NCI-H1417 (cell line): ENCODE results near the gene SMCO3.
"Not testable (repeated sequence)": the region's sequence is repeated elsewhere in the genome, so short reads cannot be mapped to it uniquely, and the experiment has no call there.

Experiments used
- DNase-seq, 3 experiments: peaks; one replicate each; lab custom pipeline; 2025; lab: John Stamatoyannopoulos, UW

The SMCO3 gene

GRCh38 chr12:14774906-14775635 is 38.9 kb downstream of the SMCO3 start:
- DNase-seq, result no peak

- no peak for DNase-seq
These were observed 39.7 kb downstream of the SMCO3 start for GRCh38 chr12:14774074-14774905.

- no peak for DNase-seq
These were observed 40.3 kb downstream of the SMCO3 start for GRCh38 chr12:14773685-14774073.

DNA sequence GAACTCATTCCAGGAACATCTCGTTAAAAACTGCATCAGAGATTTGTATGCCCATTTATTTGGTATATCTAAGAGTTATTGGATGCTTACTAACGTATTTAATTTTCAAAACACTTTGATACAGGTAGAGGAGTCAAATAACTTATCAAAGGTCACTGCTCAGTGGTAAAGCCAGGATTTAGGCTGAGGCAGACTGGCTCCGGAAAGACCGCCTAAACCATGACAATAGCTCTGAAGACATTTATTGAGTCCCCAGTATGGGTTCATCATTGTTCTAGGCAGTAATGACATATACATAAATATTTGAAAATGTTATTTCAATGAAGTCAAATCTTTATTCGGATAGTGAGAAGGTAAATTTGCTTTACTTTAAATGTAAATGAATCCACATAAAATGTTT is 41.0 kb downstream of the SMCO3 start:
- DNase-seq, result no peak

- DNase-seq, result peak in 2 of 3 experiments; percentile 56 to 77
These were observed 42.3 kb downstream of the SMCO3 start for GRCh38 chr12:14771651-14772137.

DNA sequence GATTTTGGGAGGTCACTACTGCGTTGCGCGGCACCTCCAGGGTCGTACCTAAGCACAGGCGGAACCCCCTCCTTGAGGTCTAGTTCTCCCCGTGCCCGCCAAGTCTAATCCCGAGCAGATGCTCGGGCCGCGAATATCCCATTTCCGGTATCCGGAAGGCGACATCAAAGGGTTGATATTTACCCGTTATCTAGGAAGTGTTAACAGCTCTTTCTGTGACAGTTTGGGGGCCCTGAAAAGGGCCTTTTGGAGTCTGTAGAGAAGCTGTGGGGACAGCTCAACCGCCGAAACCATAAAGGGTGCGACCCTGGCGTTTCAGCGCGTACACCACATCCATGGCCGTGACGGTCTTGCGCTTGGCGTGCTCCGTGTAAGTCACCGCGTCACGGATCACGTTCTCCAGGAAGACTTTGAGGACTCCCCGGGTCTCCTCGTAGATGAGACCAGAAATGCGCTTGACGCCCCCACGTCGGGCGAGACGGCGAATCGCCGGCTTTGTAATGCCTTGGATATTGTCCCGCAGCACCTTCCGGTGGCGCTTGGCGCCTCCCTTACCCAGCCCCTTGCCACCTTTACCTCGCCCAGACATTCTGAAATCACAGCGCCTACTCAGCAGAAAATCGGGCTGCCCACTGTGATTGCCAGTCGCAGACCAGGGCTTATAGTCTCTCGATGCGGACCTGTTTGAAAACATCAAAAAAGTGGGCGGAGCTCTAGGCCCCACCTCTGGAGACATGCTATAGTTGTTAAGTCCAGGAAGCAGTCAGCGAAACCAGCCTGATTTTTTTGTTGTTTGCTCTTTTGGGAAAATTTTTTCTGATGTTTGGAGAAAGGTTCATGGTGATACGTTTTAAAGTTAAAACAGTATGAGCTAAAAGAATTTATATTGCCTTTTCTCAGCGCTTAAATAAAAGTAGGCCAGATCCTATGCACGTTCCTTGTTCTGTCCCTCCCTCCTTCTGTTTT is 43.2 kb downstream of the SMCO3 start:
- peak; percentile 93 to 99 (median 96) for DNase-seq

DNA sequence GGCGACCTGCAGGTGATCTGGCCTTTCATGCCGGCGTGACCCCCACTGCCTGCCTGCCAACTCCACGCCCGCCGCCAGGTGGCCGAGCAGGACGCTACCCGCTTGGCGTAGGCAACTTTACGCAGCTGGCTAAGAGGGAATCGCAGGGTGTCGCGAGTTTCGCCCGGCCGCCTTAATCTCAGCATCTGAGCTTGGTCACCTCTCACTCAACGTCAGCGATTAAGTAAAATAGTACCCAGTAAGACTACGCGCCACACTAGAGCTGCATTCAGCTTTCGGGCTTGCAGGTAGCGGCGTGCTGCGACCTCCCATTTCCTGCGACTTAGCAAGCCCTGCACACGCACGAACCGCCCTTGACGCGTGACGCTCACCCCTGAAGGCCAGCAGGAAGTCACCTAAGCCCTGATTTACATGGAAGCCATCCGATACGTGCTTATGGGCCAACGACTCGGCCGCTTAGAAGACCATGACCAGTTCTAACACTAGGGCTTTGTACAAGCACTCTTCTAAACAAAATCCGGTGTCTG is 44.0 kb downstream of the SMCO3 start:
- DNase-seq, result peak; percentile 86 to 97 (median 95)

GRCh38 chr12:14769466-14769968 is 44.5 kb downstream of the SMCO3 start:
- DNase-seq, result peak in 1 of 3 experiments; percentile 85

DNA sequence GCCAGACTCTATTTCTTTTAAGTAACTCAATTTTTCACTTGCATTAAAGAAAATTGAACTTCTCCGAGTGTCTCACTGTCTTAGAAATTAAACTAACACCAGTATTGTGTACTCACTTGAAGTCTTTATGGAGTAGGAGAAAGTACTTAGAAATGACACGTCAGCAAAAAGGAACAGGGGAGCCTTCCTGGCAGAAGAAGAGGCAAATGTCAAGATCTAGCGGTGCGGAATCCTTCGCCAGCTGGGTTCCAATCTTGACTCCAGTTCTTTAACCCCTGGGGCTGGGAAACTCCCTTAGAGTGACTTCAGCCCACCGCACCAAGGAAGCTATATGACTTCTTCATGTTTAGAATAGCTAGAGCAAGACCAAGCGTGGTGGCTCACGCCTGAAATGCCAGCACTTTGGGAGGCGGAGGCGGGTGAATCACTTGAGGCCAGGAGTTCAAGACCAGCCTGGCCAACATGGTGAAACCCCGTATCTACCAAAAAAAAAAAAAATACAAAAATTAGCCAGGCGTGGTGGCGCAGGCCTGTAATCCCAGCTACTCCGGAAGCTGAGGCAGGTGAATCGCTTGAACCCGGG is 45.1 kb downstream of the SMCO3 start:
- DNase-seq, result peak in 1 of 3 experiments; percentile 42

DNA sequence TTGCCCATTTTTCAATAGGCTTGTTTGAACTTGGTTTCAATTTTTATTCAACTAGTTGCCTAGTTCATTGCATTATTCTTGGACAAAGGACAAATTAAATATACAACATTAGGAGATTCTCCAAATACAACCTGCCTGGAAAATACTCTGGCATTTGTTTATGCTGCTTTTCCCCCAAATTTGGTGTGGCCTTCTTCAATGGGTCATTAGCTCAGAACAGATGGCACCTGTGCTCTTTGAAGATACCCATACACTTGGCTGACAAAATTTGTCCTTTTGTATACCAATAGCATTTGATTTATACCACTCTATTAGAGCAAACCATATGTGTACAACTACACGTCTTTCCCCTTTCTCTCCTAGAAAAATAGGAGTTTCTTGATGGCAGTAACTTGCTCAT is 46.4 kb downstream of the SMCO3 start:
- no peak for DNase-seq

DNA sequence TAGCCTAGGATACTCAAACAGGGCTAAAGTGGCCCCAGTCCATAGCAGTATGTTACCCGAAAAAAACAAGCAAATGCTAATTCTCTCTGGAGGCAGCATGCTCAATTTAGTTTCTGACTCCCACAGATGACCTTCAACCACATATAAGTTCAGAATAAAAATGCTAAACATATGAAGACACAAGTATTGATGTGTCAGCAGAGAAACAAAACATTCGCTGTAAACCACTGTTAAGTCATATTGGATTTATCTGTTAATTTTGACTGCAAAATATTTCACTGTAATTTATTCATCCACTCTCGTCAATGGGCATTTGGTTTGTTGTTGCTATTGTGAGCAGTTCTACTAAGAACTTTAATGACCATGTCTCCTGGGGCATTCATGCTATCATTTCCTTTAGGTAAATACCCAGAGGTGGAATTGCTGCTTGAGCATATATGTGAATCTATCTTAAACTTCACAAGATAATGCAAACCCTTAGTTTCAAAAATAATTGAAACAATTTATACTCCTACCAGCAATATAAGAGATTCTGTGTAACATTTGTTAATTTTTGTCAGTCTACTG is 47.2 kb downstream of the SMCO3 start:
- no peak for DNase-seq

DNA sequence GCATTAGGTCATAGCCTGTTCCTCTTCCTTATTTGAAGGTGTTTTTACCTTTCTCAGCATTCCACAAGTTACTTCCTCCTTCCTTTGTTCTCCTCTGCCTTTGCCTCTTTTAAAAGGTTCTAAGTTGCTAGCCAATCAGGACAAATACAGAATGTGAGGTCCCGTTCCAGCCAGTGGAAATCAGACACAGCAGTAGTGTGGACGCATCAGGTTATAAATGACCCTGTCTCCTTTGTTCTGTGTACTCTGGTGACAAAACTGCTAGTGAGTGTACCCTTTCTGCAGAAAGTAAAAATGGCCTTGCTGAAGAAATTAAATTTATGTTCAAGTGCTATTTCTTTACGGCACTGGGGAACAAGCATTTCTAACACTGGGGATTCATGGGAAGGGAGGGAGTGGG is 48.0 kb downstream of the SMCO3 start:
- DNase-seq, result not testable (repeated sequence)

GRCh38 chr12:14765398-14765797 is 48.6 kb downstream of the SMCO3 start:
- DNase-seq, result no peak

DNA sequence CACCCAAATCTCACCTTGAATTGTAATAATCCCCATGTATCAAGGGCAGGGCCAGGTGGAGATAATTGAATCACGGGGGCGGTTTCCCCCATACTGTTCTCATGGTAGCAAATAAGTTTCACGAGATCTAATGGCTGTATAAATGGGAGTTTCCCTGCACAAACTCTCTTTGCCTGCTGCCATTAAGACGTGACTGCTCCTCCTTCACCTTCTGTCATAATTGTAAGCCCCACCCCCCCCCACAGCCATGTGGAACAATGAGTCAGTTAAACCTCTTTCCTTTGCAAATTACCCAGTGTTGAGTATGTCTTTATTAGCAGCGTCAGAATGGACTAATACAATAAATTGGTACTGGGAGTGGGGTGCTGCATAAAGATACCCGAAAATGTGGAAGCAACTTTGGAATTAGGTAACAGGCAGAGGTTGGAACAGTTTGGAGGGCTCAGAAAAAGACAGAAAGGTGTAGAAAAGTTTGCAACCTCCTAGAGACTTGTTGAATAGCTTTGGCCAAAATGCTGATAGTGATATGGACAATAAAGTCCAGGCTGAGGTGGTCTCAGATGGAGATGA is 54.2 kb downstream of the SMCO3 start:
- DNase-seq, result not testable (repeated sequence)

- DNase-seq, result peak in 2 of 3 experiments; percentile 56 to 79
These were observed 57.4 kb downstream of the SMCO3 start for GRCh38 chr12:14756334-14757143.
